Adrenal gland (tissue), 12 donors: ENCODE results near the gene NEGR1. TPM values are rescaled to one million over a fixed set of nuclear protein-coding genes. Genes with fewer than 3 reads are reported as not detected.

Experiments used
- DNase-seq, 7 donors: peaks; one replicate each; pipeline ENCODE4 v3.0.0-alpha.2; 2019 to 2020
- H3K27ac ChIP-seq, 5 donors: fragments of 200-600 bp; sonication (generic) in 4 of 5; 1 replicate in 3 of 5; 2 replicates in 2 of 5; pipeline versions ENCODE4 v1.5.1 to v1.8.0; 2016 to 2020; ENCODE audit warnings: mild to moderate bottlenecking in 1 of 5
- H3K27me3 ChIP-seq: fragments of 200-600 bp; 2 replicates; pipeline ENCODE4 v1.8.0; 2021
- H3K36me3 ChIP-seq, 2 donors: fragments of 200-600 bp; replicated peaks in 1 of 2; 1 replicate in 1 of 2; 2 replicates in 1 of 2; pipeline versions ENCODE4 v1.5.1 to v1.8.0; 2018 to 2022
- H3K4me1 ChIP-seq, 2 donors: fragments of 200-600 bp; replicated peaks in 1 of 2; 1 replicate in 1 of 2; 2 replicates in 1 of 2; pipeline versions ENCODE4 v1.5.1 to v1.8.0; 2018 to 2021
- H3K4me3 ChIP-seq, 4 donors: fragments of 200-600 bp; sonication (generic) in 3 of 4; one replicate each; pipeline ENCODE4 v1.5.1; 2016 to 2018
- H3K9me3 ChIP-seq, 3 donors: fragments of 200-600 bp; sonication (generic) in 1 of 3; replicated peaks in 1 of 3; 1 replicate in 2 of 3; 2 replicates in 1 of 3; pipeline versions ENCODE4 v1.5.1 to v1.8.0; 2016 to 2021
- POLR2A ChIP-seq, 2 donors: fragments of 450-650 bp; IDR thresholded peaks; one replicate each; pipeline ENCODE4 v1.6.1; 2017; ENCODE audit warnings: antibody characterized with exemption in 2 of 2, mild to moderate bottlenecking in 2 of 2, moderate library complexity in 1 of 2
- WGBS, 4 donors: extraction: QIAGEN DNeasy Blood & Tissue Kit in 2 of 4; methylation state at CpG; one replicate each; pipeline versions ENCODE4 v1.1.5 to v1.1.7; 2013 to 2017; 5-methylcytosine and 5-hydroxymethylcytosine counted together
- intact Hi-C, 2 donors: fragments of 100-400 bp; cut with DNase I; formaldehyde crosslinking; loops; one replicate each; pipeline versions ENCODE4 v1.14.1 to v1.15.0; 2022 to 2023
- polyA plus RNA-seq, 3 donors: library from polyadenylated mRNA; stranded (reverse); fragments of 200-250 nt in 2 of 3; fragments of 350-450 nt in 1 of 3; fragmentation: Illumina TruSeq in 1 of 3; extraction: RNeasy Lipid Tissue Mini Kit (QIAGEN cat#74804) in 1 of 3; gene quantifications; one replicate each; pipeline ENCODE4 v1.2.3, GENCODE V29; 2013 to 2014
- total RNA-seq, 9 donors: library from RNA; depleted of rRNA in 4 of 9; stranded (reverse); fragments of >200 nt in 4 of 9; fragments of 120-200 nt in 1 of 9; fragmentation: NEBNext Ultra II Directional in 1 of 9; extraction: Animal tissue kit (Norgen Biotek cat#: 25700) in 1 of 9; gene quantifications; one replicate each; pipeline versions ENCODE4 v1.1.0 to v1.2.4, GENCODE V29; 2013 to 2023
- TF ChIP-seq, protein P1 (sequence below), 6 experiments: fragments of 450-650 bp in 4 of 6; fragments of 200-600 bp in 2 of 6; sonication (generic) in 1 of 6; IDR thresholded peaks; 1 replicate in 5 of 6; 2 replicates in 1 of 6; pipeline versions ENCODE4 v1.5.1 to v1.8.0; 2016 to 2021; ENCODE audit warnings: antibody characterized with exemption in 6 of 6, mild to moderate bottlenecking in 2 of 6, moderate library complexity in 1 of 6
- donor health status: healthy with polysubstance abuse.
- donor health status: Bipolar disorder and iron deficiency.
- donor health status: DM: yes; HTN: yes; CAD: no.
- donor health status: DM: no; HTN: no; CAD: no.
- donor health status: DM: no; HTN: no; CAD: no.
- donor health status: DM: yes; HTN: yes; CAD: no.

The NEGR1 gene
- total and polyA plus RNA-seq, 12 donors = 1.1 to 7.4 (median 4.0) TPM

DNA sequence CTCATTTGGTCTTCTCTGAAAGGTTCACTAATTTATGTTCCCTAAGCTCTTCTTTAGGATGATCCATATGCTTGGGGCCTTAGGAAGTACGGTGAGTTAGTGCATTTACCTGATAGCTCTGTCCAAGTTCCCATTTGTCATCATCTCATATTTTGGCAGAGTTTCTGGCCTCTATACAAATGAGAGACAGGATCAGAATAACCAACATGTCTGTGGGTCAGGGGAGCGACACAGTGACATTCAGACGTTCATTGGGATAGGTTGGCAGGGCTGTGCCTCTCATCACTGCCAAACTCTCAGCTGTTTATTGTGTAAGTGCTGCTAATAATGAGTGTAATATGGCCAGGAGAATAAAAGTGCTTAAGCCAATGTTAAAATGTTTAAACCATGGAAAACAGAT lies 640.4 kb downstream of the NEGR1 start:
- TF ChIP-seq, protein P1, sequence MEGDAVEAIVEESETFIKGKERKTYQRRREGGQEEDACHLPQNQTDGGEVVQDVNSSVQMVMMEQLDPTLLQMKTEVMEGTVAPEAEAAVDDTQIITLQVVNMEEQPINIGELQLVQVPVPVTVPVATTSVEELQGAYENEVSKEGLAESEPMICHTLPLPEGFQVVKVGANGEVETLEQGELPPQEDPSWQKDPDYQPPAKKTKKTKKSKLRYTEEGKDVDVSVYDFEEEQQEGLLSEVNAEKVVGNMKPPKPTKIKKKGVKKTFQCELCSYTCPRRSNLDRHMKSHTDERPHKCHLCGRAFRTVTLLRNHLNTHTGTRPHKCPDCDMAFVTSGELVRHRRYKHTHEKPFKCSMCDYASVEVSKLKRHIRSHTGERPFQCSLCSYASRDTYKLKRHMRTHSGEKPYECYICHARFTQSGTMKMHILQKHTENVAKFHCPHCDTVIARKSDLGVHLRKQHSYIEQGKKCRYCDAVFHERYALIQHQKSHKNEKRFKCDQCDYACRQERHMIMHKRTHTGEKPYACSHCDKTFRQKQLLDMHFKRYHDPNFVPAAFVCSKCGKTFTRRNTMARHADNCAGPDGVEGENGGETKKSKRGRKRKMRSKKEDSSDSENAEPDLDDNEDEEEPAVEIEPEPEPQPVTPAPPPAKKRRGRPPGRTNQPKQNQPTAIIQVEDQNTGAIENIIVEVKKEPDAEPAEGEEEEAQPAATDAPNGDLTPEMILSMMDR (IDR thresholded peaks at IDR 0.05) = no peak
- no peak for TF ChIP-seq POLR2A (IDR thresholded peaks at IDR 0.05)
- H3K27ac ChIP-seq = no peak overlapping the region
- H3K27me3 ChIP-seq = no peaks in the 10 kb centered on the region
- intact Hi-C loops = no loop called here
- H3K9me3 ChIP-seq = no peaks in the 10 kb centered on the region
- no peak for DNase-seq
- no peaks in the 10 kb centered on the region for H3K4me1 ChIP-seq
- 76 to 78% (median 77%) methylated on average over 3 of the region's 3 CpGs for WGBS, 4 donors
- no peaks in the 10 kb centered on the region for H3K36me3 ChIP-seq
- no peak overlapping the region for H3K4me3 ChIP-seq

DNA sequence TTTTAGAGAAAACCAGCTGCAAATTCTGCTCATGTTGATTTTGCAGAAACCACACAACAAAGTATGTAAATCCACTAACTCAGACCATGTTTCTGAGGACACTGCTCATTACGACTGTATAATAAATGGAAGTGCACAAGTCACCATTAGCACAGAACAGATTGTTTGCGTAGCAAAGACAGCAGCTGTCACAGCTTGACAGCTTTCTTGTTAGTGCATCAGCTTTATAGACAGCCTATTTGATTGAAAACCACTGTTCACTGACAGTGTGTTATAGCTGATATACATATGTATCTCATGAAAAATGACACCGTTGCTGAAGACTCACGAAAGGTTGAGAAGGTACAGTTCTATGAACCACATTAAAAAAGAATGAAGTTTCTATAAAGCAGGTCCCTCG lies 641.3 kb downstream of the NEGR1 start:
- H3K36me3 ChIP-seq = no peaks in the 10 kb centered on the region
- H3K9me3 ChIP-seq = no peaks in the 10 kb centered on the region
- WGBS, 4 donors = 70 to 80% (median 78%) methylated on average over 5 of the region's 5 CpGs
- intact Hi-C loops = no loop called here
- H3K27ac ChIP-seq = no peak overlapping the region
- H3K4me3 ChIP-seq = no peak overlapping the region
- TF ChIP-seq, protein P1 (IDR thresholded peaks at IDR 0.05) = no peak
- no peak for TF ChIP-seq POLR2A (IDR thresholded peaks at IDR 0.05)
- H3K27me3 ChIP-seq = no peaks in the 10 kb centered on the region
- no peaks in the 10 kb centered on the region for H3K4me1 ChIP-seq
- DNase-seq = no peak

DNA sequence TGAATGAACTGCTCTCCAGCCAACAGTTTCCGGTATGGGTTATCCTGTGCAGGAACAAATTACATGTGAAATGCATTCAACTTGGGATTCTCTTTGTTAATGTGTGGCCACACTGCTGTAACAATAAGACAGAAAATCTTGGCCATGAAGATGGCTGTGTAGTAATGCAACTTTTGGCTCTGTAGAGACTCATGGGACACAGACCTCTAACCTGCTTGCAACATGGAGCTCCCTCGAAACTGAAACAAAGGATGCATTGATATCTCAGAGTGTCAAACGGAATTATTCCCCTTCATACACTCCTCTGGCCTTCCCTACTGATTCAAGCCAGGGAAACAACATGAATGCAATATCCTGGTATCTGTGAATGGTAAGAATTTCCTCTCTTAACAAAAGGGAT lies 642.2 kb downstream of the NEGR1 start:
- intact Hi-C loops = no loop called here
- Histone ChIP-seq H3K4me1 (no peaks in the 10 kb centered on the region), H3K27ac (no peak overlapping the region), H3K36me3 (no peaks in the 10 kb centered on the region), H3K27me3 (no peaks in the 10 kb centered on the region), H3K4me3 (no peak overlapping the region), H3K9me3 (no peaks in the 10 kb centered on the region)
- WGBS, 4 donors = 67 to 78% (median 69%) methylated on average over 3 of the region's 3 CpGs
- DNase-seq = no peak
- TF ChIP-seq, protein P1 (IDR thresholded peaks at IDR 0.05) = no peak
- TF ChIP-seq POLR2A (IDR thresholded peaks at IDR 0.05) = no peak

DNA sequence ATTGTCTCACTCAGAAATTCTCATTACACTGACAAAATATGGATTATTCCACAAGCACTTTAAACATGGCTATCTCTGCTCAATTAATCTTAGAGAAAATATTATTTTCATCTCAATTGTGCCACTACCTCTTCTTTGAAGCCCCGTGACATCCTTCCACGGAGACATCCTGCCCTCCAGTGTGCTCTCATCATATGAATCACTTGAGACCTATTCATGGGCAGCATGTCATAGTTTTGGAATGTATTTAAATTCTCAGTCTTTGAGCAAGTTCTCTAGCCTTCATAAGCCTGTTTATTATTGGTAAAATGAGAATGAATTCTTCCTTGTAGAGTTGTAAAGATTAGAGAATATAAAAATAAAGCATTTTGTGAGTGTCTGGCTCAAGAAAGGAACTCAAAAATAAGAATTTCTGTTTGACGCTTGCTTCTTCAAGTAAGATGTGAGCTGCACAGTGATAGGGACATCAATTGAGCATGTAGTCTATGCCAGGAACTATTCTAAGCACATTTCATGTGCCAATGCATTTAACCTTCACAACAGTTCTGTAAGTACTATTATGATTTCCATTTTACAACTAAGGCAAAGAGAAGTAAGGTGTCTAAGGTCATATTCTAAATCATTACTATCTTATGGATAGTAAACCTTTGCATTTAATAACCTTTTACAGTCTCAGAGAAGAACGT lies 644.1 kb downstream of the NEGR1 start:
- Histone ChIP-seq H3K27ac (no peak overlapping the region), H3K4me1 (no peaks in the 10 kb centered on the region), H3K9me3 (no peaks in the 10 kb centered on the region), H3K27me3 (no peaks in the 10 kb centered on the region), H3K4me3 (no peak overlapping the region), H3K36me3 (no peaks in the 10 kb centered on the region)
- WGBS, 4 donors = 50 to 61% (median 61%) methylated on average over 4 of the region's 4 CpGs
- DNase-seq = no peak
- no peak for TF ChIP-seq POLR2A (IDR thresholded peaks at IDR 0.05)
- TF ChIP-seq, protein P1 (IDR thresholded peaks at IDR 0.05) = no peak
- intact Hi-C loops = no loop called here
